Activated naive CD4-positive, alpha-beta T cell treated with anti-CD3 and anti-CD28 coated beads, Interleukin-2, amount 50 U/mL, for 16 hours (primary cell): ENCODE measurements around the gene DNAJC16.

ENCODE experiments used
- DNase-seq: peaks from one replicate; pipeline ENCODE4 v3.0.0-alpha.2; 2020

Gene DNAJC16

DNA sequence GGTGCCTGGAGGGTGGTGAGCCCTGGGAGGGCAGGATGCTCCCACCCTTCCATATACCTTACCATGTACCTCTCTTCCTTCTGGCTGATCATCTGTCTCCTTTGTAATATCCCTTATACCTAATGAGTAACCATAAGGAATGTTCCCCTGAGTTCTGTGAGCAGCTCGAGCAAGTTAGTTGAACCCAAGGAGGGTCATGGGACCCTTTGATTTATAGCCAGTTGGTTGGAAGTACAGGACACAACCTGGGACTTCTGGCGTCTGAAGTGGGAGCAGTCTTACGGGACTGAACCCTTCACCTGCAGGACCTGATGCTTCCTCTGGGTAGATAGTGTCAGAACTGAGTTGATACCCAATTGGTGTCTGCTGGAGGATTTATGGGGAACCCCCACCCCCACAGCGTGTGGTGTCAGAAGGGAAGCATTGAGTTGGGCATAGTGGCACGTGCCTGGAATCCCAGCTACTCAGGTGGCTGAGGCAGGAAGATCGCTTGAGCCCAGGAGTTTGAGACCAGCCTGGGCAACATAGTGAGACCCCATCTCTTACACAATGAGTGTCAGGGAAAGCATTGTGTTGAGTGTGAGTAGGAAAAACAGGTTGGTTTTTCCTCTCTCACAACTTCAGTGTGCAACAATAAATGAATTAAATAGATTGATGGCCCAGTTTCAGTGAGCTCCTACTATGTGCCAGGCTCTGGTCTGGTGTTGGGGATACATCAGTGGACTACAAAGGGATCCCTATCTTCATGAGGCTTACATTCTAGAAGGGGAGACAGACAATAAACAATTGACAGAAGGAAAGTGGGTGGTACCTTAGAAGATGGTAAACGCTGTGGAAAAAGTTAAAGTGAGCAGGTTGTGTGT, 16.0 kb downstream of the DNAJC16 start:
- DNase-seq, result no peak

- DNase-seq, result no peak
Measured at GRCh38 chr1:15543251-15543588, 16.6 kb downstream of the DNAJC16 start.

DNA sequence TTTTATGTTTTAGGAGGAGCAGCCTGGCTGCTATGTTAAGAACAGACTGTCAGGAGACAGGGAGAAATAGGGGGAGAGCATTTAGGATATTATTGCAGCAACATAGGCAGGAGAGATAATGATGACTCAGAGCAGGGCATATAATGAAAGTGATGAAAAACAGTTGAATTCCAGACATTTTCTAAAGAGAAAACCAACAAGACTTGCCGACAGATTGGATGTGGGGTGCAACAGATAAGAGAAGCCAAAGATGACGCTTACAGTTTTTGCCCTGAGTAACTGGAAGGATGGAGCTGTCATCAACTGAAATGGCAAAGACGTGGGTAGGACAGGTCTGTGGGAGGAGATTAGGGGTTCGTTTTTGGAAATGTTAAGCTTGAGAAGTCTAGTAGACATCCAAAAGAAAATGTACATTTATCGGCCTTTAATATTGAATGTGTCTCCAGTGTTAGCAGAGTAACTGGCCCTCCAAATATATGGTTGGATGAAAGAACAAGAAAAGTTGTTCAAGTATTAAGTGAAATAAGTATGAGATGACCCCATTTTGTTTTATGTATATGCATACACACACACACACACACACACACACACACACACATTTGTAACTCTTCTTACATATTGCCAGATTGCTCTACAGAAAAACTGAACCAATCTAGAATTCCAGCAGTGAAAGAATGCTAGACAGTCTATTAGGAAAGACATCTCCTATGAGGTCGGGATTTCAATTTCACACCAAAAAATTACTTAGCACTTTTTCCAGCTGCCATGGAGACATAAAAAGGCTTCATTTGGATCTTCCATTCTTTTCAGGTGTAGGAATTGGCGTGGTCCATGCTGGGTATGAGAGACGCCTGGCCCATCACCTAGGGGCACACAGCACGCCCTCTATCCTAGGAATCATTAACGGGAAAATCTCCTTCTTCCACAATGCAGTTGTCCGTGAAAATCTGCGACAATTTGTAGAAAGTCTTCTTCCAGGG, 17.2 kb downstream of the DNAJC16 start:
- DNase-seq, result no peak

DNA sequence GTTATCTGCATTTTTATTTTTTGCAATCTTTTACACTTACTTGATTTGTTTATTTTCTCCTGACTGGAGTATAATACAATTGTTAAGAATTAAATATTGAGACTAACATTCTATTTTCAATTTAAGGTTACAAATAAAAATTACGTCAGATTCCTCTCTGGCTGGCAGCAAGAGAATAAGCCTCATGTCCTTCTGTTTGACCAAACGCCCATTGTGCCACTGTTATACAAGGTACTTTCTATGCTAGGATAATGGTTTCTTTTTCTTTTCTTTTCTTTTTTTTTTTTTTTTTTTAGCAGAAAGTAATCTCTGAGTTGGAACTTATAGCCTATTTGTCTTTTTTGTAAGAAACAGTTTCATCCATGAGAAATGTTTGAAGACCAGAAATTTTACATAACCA, 20.0 kb downstream of the DNAJC16 start:
- no peak for DNase-seq

DNA sequence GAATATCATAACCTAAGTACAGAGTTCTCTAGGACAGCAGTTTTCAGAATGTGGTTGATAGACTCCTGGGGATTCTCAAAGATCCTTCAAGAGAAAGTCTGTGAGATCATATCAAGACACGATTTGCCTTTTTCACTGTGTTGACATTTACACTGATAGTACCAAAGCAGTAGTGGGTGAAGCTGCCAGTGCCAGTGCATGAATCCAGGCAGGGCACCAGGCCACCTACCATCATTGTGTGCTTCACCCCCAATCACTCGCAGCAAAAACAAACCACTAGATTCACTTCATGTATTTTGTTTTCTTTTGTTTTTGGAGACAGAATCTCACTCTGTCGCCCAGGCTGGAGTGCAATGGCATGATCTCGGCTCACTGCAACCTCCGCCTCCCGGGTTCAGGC, 23.9 kb downstream of the DNAJC16 start:
- no peak for DNase-seq

DNA sequence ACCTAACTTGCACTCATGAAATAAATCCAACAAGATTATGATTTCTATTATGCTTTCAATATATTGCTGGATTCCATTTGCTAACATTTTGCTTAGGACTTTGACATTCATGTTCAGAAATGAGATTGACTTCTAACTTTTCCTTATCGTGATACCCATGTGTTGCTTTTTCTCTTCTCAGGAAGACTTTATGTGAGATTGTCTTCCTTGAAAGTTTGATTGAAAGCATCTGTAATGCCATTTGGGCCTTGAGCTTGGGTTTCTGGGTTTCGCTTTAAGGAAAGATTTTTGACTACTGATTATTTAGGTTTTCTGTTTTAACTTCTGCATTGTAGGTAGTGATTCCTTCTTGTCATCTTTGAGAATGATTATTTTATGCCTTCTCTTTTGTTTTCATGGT, 30.4 kb downstream of the DNAJC16 start:
- no peak for DNase-seq

DNA sequence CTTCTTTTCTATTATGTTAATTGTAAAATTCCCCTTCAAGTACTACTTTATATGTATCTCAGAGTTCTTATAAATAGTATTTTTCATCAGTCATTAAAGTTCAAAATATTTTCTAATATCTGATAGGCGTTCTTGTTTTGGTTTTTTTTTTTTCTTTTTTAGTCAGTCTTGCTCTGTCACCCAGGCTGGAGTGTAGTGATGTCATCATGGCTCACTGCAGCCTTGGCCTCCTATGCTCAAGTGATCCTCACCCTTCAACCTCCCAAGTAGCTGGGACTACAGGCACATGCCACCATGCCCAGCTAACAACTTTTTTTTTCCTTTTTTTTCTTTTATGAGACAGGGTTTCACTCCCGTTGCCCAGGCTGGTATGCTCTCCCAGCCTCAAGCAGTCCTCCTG, 30.9 kb downstream of the DNAJC16 start:
- no peak for DNase-seq

DNA sequence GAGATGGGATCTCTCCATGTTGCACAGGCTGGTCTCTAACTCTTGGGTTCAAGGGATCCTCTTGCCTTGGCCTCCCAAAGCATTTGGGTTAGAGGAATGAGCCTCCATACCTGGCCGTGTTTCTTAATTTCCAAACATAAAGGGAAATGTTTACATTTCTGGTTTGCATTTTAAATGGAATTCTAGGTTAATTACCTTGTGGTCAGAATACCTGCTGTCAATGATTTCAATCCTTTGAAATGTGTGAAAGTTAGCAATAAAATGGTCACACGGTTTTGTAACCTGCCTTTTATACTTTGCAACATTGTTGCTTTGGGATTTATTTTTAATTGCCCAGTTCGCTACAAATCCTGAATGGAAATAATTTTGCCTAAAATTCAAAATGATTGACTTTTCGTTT, 31.9 kb downstream of the DNAJC16 start:
- no peak for DNase-seq

DNA sequence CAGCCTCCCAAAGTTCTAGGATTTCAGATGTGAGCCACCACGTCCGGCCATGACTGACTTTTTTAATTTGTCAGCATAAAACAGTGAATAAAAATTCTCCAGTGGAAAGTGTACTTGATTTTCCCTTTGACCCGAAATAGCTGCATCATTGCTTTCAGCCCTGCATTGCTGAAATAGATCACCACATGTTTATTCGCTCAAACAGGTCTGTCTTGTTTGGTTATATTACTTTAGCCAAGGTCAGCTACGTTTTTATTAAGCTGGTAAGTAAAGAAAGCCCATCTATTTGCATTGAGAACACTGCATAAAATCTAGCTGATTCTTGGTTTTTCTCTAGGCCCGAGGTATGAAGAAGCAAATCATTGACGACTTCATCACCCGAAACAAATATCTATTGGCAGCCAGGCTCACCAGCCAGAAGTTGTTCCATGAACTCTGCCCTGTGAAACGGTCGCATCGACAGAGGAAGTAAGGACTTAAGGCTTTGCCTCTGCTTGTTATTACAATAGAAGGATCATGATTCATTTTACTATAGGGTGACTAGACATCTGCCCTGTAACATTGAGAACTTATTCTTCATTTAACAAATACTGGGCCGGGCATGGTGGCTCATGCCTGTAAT, 32.7 kb downstream of the DNAJC16 start:
- no peak for DNase-seq

- no peak for DNase-seq
Measured at GRCh38 chr1:15568387-15569073, 41.9 kb downstream of the DNAJC16 start.

- no peak for DNase-seq
Measured at GRCh38 chr1:15570861-15571260, 44.2 kb downstream of the DNAJC16 start.

- no peak for DNase-seq
Measured at GRCh38 chr1:15571266-15571665, 44.6 kb downstream of the DNAJC16 start.

DNA sequence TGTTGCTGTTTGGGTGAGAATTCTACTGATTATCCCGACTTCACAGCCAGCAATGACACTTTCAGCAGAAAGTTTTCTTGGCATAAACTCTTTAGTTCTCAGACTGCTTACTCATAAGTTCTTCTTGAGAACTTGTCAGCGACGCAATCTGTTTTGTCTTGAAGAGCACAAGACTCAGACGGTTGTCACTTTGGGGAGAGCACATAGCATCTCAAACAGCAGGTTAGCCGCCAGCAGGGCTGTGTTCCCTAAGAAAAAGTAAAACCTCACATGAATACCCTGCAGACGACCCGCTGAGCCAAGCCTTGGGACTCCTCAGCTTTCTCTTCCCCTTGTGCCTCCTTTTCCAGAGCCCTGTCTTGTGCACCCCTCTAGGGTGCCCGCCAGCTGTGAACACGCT, 46.8 kb downstream of the DNAJC16 start:
- no peak for DNase-seq

- DNase-seq, result no peak
Measured at GRCh38 chr1:15574741-15575140, 48.1 kb downstream of the DNAJC16 start.

DNA sequence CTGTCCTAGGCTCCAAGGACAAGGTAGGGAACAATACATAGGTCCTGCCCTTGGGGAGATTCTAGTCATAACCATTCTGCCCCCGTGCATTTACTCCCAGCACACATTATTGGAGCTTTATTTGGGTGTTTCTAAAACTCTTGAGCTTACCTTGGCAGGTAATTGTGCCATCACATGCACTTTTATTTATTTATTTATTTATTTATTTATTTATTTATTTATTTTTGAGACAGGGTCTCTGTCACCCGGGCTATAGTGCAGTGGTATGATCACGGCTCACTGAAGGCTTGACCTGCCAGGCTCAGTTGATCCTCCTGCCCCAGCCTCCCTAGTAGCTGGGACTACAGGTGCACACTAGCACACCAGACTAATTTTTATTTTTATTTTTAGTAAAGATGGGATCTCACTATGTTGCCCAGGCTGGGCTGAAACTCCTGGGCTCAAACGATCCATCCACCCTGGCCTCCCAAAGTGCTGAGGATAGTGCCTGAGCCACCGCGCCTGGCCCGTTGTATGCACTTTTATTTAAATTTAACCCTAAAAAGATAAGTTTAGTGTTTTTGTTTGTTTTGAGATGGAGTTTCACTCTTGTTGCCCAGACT, 49.0 kb downstream of the DNAJC16 start:
- DNase-seq, result no peak

- no peak for DNase-seq
Measured at GRCh38 chr1:15577691-15578090, 51.0 kb downstream of the DNAJC16 start.

- DNase-seq, result peak; percentile 22
Measured at GRCh38 chr1:15578921-15579682, 52.5 kb downstream of the DNAJC16 start.

DNA sequence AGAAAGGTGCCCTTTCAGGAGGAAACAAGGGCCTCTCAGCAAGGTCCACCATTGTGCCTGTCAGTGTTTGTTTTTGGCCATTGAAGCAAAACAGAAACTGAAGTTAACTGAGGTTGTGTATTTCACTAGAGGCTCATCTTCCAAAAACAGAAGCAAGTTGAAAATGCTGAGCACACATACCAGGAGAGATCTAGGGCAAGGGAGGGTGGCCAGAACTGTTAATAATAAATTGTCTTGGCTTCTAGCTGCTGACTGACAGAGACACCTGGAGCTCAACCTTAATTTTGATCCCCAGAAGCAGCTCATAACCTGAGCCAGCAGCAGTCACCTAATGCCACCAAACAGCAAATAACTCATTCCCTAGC, 53.0 kb downstream of the DNAJC16 start:
- no peak for DNase-seq

GRCh38 chr1:15583016-15583706, 56.5 kb downstream of the DNAJC16 start:
- no peak for DNase-seq

GRCh38 chr1:15584489-15585363, 58.1 kb downstream of the DNAJC16 start, which contains the start of gene AGMAT:
TSS of gene AGMAT (minus strand) at chr1:15585051. CDS start at chr1:15584967, 84 bp downstream.
- DNase-seq, result peak; percentile 71
